Measurements from ENCODE around the gene TMPRSS11D.

DNA sequence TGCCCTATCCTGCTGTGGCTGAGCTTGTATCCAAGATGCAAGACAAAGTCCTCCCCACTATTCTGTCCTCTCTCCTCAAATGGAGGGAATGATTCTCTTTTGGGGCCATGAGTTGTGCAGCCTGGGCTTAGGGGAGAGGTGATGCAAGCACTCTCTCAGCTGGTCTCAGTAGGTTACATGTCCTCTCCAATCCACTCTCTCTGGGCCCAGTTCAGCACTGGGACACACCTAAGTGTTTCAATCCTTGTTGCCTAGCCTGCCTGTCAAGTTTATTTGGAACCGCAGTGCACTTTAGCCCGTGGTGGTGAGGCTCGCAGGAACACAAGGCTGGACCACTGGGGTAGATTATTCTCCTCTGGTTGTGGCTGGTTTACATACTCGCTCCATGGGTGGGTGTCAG, 23.8 kb upstream of the TMPRSS11D start:
- no peak for TF ChIP-seq POLR2A (IDR thresholded peaks at IDR 0.05)
- TF ChIP-seq, protein P1, sequence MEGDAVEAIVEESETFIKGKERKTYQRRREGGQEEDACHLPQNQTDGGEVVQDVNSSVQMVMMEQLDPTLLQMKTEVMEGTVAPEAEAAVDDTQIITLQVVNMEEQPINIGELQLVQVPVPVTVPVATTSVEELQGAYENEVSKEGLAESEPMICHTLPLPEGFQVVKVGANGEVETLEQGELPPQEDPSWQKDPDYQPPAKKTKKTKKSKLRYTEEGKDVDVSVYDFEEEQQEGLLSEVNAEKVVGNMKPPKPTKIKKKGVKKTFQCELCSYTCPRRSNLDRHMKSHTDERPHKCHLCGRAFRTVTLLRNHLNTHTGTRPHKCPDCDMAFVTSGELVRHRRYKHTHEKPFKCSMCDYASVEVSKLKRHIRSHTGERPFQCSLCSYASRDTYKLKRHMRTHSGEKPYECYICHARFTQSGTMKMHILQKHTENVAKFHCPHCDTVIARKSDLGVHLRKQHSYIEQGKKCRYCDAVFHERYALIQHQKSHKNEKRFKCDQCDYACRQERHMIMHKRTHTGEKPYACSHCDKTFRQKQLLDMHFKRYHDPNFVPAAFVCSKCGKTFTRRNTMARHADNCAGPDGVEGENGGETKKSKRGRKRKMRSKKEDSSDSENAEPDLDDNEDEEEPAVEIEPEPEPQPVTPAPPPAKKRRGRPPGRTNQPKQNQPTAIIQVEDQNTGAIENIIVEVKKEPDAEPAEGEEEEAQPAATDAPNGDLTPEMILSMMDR (IDR thresholded peaks at IDR 0.05 in 4 of 5, conservative IDR thresholded peaks at IDR 0.05 in 1 of 5) = no peak

All from gastrocnemius medialis (tissue), 4 donors.